ENCODE measurements around the gene ATP8A2.

The ATP8A2 gene

GRCh38 chr13:25899952-25900351 is 528.2 kb downstream of the ATP8A2 start:
- no peaks in the 10 kb centered on the region for H4K20me1 ChIP-seq
- H3K36me3 ChIP-seq: no peaks in the 10 kb centered on the region
- no peak overlapping the region for H3K27ac ChIP-seq
- no peak overlapping the region for H3K4me3 ChIP-seq
- H3K9me3 ChIP-seq (replicated peaks in 1 of 11): peaks cover 23 to 70% (median 59%) of the 10 kb centered on the region in 11 experiments
- peak overlapping the region in 5 of 11 experiments; percentile 7 to 33 (median 19); a peak in 3 of 22 replicates for H3K4me2 ChIP-seq
- TF ChIP-seq Cebpa-rat (IDR thresholded peaks at IDR 0.05): no peak
- no peak overlapping the region for H3K9ac ChIP-seq
- no peaks in the 10 kb centered on the region for H3K27me3 ChIP-seq
- H3K4me1 ChIP-seq: peaks cover 20 to 45% (median 29%) of the 10 kb centered on the region in 10 experiments

GRCh38 chr13:25901460-25902376 is 529.9 kb downstream of the ATP8A2 start:
- peak overlapping the region in 2 of 11 experiments; percentile 1 to 42; a peak in 2 of 22 replicates for H3K9ac ChIP-seq
- H4K20me1 ChIP-seq: no peaks in the 10 kb centered on the region
- no peaks in the 10 kb centered on the region for H3K36me3 ChIP-seq
- H3K4me1 ChIP-seq: peaks cover 38 to 62% (median 47%) of the 10 kb centered on the region in 10 experiments
- H3K4me2 ChIP-seq: peak overlapping the region; percentile 2 to 87 (median 37); a peak in 14 of 22 replicates
- no peak overlapping the region for H3K4me3 ChIP-seq
- no peak for TF ChIP-seq Cebpa-rat (IDR thresholded peaks at IDR 0.05)
- no peaks in the 10 kb centered on the region for H3K27me3 ChIP-seq
- peaks cover 23 to 70% (median 59%) of the 10 kb centered on the region in 11 experiments for H3K9me3 ChIP-seq (replicated peaks in 1 of 11)
- H3K27ac ChIP-seq: peak overlapping the region in 4 of 11 experiments; percentile 44 to 76 (median 55); a peak in 7 of 22 replicates

GRCh38 chr13:25902455-25902854 is 530.7 kb downstream of the ATP8A2 start:
- H3K9ac ChIP-seq: no peak overlapping the region
- peaks cover 42 to 66% (median 54%) of the 10 kb centered on the region in 10 experiments for H3K4me1 ChIP-seq
- no peak for TF ChIP-seq Cebpa-rat (IDR thresholded peaks at IDR 0.05)
- peaks cover 23 to 67% (median 57%) of the 10 kb centered on the region in 11 experiments for H3K9me3 ChIP-seq (replicated peaks in 1 of 11)
- no peak overlapping the region for H3K4me3 ChIP-seq
- H3K36me3 ChIP-seq: no peaks in the 10 kb centered on the region
- no peaks in the 10 kb centered on the region for H4K20me1 ChIP-seq
- peak overlapping the region in 10 of 11 experiments; percentile 1 to 87 (median 39); a peak in 17 of 22 replicates for H3K4me2 ChIP-seq
- H3K27me3 ChIP-seq: no peaks in the 10 kb centered on the region
- H3K27ac ChIP-seq: peak overlapping the region in 2 of 11 experiments; percentile 64 to 76; a peak in 3 of 22 replicates

DNA sequence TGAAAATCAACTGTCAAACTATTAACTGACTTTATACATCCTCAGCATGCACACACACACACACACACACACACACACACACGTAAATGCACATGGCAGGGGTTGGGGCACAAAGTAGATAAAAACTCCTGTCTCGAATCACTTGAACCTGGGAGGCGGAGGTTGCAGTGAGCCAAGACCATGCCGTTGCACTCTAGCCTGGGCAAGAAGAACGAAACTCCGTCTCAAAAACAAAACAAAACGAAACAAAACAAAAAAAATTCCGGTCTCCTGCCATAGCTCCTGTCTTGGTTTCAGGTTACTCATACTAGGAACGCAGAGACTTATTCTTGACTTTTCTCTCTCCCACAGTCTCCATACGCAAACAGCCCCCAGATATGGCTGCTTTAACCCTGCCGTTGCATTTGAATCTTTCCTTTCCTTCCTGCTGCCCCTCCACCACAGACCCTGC is 531.1 kb downstream of the ATP8A2 start:
- H3K27me3 ChIP-seq: no peaks in the 10 kb centered on the region
- TF ChIP-seq Cebpa-rat (IDR thresholded peaks at IDR 0.05): no peak
- peaks cover 42 to 67% (median 59%) of the 10 kb centered on the region in 10 experiments for H3K4me1 ChIP-seq

DNA sequence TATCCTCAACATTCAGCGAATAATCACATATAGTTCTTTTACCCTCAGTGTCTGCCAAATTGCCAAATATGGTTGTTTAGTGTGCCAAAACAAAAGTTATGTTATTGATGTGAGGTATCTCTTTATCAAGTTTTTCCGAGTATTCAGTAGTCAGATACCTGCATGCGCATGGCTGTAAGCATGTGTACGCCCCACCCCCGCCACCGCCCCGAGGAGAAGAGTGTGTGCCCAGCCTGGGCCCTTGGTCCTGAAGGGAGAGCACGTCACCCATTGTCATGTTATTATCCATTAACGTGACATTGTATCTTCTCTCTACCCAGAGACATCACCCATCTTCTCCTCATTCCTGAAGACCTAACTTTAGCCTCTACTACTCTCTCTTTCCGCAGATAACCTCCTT is 533.1 kb downstream of the ATP8A2 start:
- H3K4me3 ChIP-seq: no peak overlapping the region
- H4K20me1 ChIP-seq: no peaks in the 10 kb centered on the region
- H3K4me1 ChIP-seq: peaks cover 48 to 74% (median 66%) of the 10 kb centered on the region in 10 experiments
- peak overlapping the region in 8 of 11 experiments; percentile 64 to 85 (median 76); a peak in 11 of 22 replicates for H3K4me2 ChIP-seq
- no peak overlapping the region for H3K9ac ChIP-seq
- H3K27ac ChIP-seq: peak overlapping the region in 2 of 11 experiments; percentile 74 to 77; a peak in 3 of 22 replicates
- H3K27me3 ChIP-seq: no peaks in the 10 kb centered on the region
- H3K9me3 ChIP-seq (replicated peaks in 1 of 11): peaks cover under 1 to 44% (median 33%) of the 10 kb centered on the region in 11 experiments; a peak in 20 of 22 replicates
- H3K36me3 ChIP-seq: no peaks in the 10 kb centered on the region
- no peak for TF ChIP-seq Cebpa-rat (IDR thresholded peaks at IDR 0.05)

More for the DNA sequence above, 531.1 kb downstream of the ATP8A2 start:
- no peak overlapping the region for H3K4me3 ChIP-seq
- H3K9me3 ChIP-seq (replicated peaks in 1 of 11): peaks cover 20 to 63% (median 52%) of the 10 kb centered on the region in 11 experiments
- peak overlapping the region in 8 of 11 experiments; percentile 1 to 73 (median 32); a peak in 15 of 22 replicates for H3K4me2 ChIP-seq
- H3K27ac ChIP-seq: peak overlapping the region in 1 of 11 experiments; percentile 76; a peak in 1 of 22 replicates
- H3K9ac ChIP-seq: no peak overlapping the region
- H3K36me3 ChIP-seq: no peaks in the 10 kb centered on the region
- no peaks in the 10 kb centered on the region for H4K20me1 ChIP-seq

GRCh38 chr13:25905611-25906010 is 533.8 kb downstream of the ATP8A2 start:
- peak overlapping the region in 8 of 11 experiments; percentile 16 to 66 (median 42); a peak in 12 of 22 replicates for H3K9ac ChIP-seq
- TF ChIP-seq Cebpa-rat (IDR thresholded peaks at IDR 0.05): no peak
- H3K4me3 ChIP-seq: peak overlapping the region in 1 of 10 experiments; percentile 24; a peak in 2 of 20 replicates
- no peaks in the 10 kb centered on the region for H4K20me1 ChIP-seq
- no peaks in the 10 kb centered on the region for H3K36me3 ChIP-seq
- peak overlapping the region; percentile 64 to 85 (median 76) for H3K4me2 ChIP-seq
- H3K4me1 ChIP-seq: peaks cover 48 to 72% (median 64%) of the 10 kb centered on the region in 10 experiments
- H3K27me3 ChIP-seq: no peaks in the 10 kb centered on the region
- H3K9me3 ChIP-seq (replicated peaks in 1 of 11): peaks cover 0 to 36% (median 26%) of the 10 kb centered on the region in 11 experiments; a peak in 15 of 22 replicates
- H3K27ac ChIP-seq: peak overlapping the region in 10 of 11 experiments; percentile 53 to 79 (median 64); a peak in 20 of 22 replicates

DNA sequence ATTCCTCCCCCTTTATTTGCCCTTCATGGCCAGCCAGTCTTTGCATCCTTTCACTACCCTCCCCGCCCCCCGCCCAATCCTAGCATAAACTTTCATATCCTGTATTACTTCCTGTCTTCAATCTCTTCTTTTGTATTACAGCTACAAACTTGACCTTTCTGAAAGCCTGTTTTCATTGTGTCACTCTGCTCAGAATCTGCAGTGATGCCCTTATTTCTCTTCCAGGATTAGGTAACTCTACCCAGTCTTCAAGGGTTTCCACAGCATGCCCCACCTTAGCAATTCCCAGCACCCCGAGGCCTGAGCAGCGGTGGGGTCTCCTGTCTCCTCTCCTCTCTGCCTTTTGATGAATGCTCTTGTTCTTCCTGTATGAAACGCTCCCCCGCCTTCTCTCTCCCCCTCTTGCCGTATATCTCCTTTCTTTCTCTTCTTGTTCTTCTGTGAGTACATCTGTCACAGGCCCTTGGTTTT is 534.5 kb downstream of the ATP8A2 start:
- Histone ChIP-seq H3K27ac (peak overlapping the region in 10 of 11 experiments; percentile 53 to 79 (median 64); a peak in 20 of 22 replicates), H4K20me1 (no peaks in the 10 kb centered on the region), H3K4me1 (peaks cover 44 to 71% (median 63%) of the 10 kb centered on the region in 10 experiments), H3K36me3 (no peaks in the 10 kb centered on the region), H3K4me3 (peak overlapping the region in 1 of 10 experiments; percentile 24; a peak in 2 of 20 replicates), H3K27me3 (no peaks in the 10 kb centered on the region), H3K4me2 (peak overlapping the region; percentile 64 to 85 (median 76)), H3K9me3 (replicated peaks in 1 of 11) (peaks cover 0 to 30% (median 21%) of the 10 kb centered on the region in 11 experiments; a peak in 15 of 22 replicates), H3K9ac (peak overlapping the region in 10 of 11 experiments; percentile 17 to 66 (median 47); a peak in 15 of 22 replicates)
- no peak for TF ChIP-seq Cebpa-rat (IDR thresholded peaks at IDR 0.05)

DNA sequence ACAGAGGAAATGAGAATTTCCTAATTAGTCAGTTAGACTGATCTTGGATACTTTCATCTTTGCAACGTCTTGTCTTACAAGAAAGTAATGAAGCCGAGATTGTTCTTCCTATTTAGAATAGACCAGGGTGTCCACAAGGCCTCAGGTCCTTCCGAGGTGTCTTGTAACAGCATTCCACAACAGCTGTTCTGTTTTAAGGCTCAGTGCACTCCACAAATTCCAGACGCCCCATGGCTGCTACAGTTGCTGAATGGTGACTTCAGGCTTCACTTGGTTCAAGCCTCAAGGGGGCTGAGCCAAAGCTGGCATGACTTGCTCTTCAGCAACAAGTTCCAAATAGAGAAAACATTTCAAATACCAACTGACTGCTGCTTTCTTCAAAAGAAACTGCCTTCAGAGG is 536.6 kb downstream of the ATP8A2 start:
- no peaks in the 10 kb centered on the region for H3K27me3 ChIP-seq
- H3K9me3 ChIP-seq (replicated peaks in 1 of 11): peaks cover 0 to 13% (median 10%) of the 10 kb centered on the region in 11 experiments; a peak in 11 of 22 replicates
- H4K20me1 ChIP-seq: no peaks in the 10 kb centered on the region
- TF ChIP-seq Cebpa-rat (IDR thresholded peaks at IDR 0.05): peak in 1 of 11 experiments; percentile 9; a peak in 1 of 22 replicates
- H3K36me3 ChIP-seq: no peaks in the 10 kb centered on the region
- H3K4me2 ChIP-seq: peak overlapping the region; percentile 3 to 85 (median 53); a peak in 21 of 22 replicates
- peaks cover 30 to 52% (median 44%) of the 10 kb centered on the region in 10 experiments for H3K4me1 ChIP-seq
- H3K4me3 ChIP-seq: no peak overlapping the region
- peak overlapping the region in 2 of 11 experiments; percentile 14 to 51; a peak in 2 of 22 replicates for H3K9ac ChIP-seq
- H3K27ac ChIP-seq: peak overlapping the region in 4 of 11 experiments; percentile 19 to 67 (median 24); a peak in 5 of 22 replicates
